Activated B cell treated with CpG ODN at 0.5 μM for 24 hours (primary cell): Measurements from ENCODE around the gene SERINC5. TPM values are rescaled to one million over a fixed set of nuclear protein-coding genes. Genes with fewer than 3 reads are reported as not detected.

Experiments
- ATAC-seq: fragments of 200-7000 bp; cut with Tn5 transposase; one replicate; pipeline ENCODE4 v1.10.0; 2021; ENCODE audit warnings: low read depth, mild to moderate bottlenecking, moderate library complexity
- CTCF ChIA-PET: fragments of 350-600 bp; sonication (Branson Sonifier 250); formaldehyde crosslinking; loops from one replicate; lab custom pipeline; 2021; ENCODE audit warnings: antibody characterized with exemption; lab: Charles Lee
- POLR2A ChIA-PET: fragments of 350-600 bp; sonication (Branson Sonifier 250); formaldehyde crosslinking; loops from one replicate; lab custom pipeline; 2021; ENCODE audit warnings: antibody characterized with exemption; lab: Charles Lee
- DNase-seq: peaks from one replicate; pipeline ENCODE4 v3.0.0; 2022
- H3K27ac Mint-ChIP-seq: one replicate; pipeline ENCODE4 v1.8.0; 2020; ENCODE audit warnings: mixed read lengths
- H3K27me3 Mint-ChIP-seq: one replicate; pipeline ENCODE4 v1.8.0; 2021; ENCODE audit warnings: mixed read lengths
- H3K36me3 Mint-ChIP-seq: one replicate; pipeline ENCODE4 v1.8.0; 2021; ENCODE audit warnings: low read depth, mixed read lengths
- H3K4me1 Mint-ChIP-seq: one replicate; pipeline ENCODE4 v1.8.0; 2021; ENCODE audit warnings: mixed read lengths
- H3K4me3 Mint-ChIP-seq: one replicate; pipeline ENCODE4 v1.8.0; 2020; ENCODE audit warnings: mild to moderate bottlenecking, mixed read lengths
- H3K9me3 Mint-ChIP-seq: one replicate; pipeline ENCODE4 v1.8.0; 2020; ENCODE audit warnings: mixed read lengths
- intact Hi-C: fragments of 100-400 bp; cut with micrococcal nuclease; formaldehyde crosslinking; loops from one replicate; pipeline ENCODE4 v1.15.1; 2024
- total RNA-seq: library from RNA; stranded (reverse); gene quantifications from 2 replicates; pipeline ENCODE4 v1.2.3, GENCODE V29; 2022
- TF ChIP-seq, protein P1 (sequence below): fragments of 200-600 bp; IDR thresholded peaks from one replicate; pipeline ENCODE4 v1.8.0; 2022; ENCODE audit warnings: antibody characterized with exemption, mild to moderate bottlenecking

SERINC5 gene
- total RNA-seq, 1 donor from 2014 or later, result 5.3 TPM

DNA sequence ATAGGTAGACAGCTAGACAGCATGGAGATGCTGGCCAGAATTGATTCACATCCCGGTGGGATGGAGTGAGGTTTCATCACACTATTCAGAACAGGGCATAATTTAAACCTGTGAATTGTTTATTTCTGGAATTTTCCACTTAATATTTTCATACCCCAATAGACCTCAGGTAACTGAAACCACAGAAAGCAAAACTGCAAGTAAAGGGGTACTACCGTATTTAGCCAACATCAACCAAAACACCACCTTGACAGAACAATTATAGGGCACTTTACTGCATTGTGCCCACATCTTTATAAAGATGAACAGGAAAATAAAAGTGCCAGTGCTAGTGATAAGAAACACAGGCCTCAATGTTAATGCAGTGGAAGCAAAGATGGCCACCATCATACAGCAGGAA lies 7.5 kb downstream of the SERINC5 start:
- intact Hi-C loops, result no loop called here
- TF ChIP-seq, protein P1, sequence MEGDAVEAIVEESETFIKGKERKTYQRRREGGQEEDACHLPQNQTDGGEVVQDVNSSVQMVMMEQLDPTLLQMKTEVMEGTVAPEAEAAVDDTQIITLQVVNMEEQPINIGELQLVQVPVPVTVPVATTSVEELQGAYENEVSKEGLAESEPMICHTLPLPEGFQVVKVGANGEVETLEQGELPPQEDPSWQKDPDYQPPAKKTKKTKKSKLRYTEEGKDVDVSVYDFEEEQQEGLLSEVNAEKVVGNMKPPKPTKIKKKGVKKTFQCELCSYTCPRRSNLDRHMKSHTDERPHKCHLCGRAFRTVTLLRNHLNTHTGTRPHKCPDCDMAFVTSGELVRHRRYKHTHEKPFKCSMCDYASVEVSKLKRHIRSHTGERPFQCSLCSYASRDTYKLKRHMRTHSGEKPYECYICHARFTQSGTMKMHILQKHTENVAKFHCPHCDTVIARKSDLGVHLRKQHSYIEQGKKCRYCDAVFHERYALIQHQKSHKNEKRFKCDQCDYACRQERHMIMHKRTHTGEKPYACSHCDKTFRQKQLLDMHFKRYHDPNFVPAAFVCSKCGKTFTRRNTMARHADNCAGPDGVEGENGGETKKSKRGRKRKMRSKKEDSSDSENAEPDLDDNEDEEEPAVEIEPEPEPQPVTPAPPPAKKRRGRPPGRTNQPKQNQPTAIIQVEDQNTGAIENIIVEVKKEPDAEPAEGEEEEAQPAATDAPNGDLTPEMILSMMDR, result no peak
- Mint-ChIP-seq H3K4me1 (peaks cover 20% of the 10 kb centered on the region), H3K9me3 (peaks cover 2% of the 10 kb centered on the region), H3K27ac (no peak overlapping the region), H3K27me3 (no peaks in the 10 kb centered on the region), H3K36me3 (peaks cover 4% of the 10 kb centered on the region), H3K4me3 (no peak overlapping the region)
- POLR2A ChIA-PET, result no interaction called here
- DNase-seq (no peak), ATAC-seq (no peak)
- CTCF ChIA-PET, result no interaction called here

DNA sequence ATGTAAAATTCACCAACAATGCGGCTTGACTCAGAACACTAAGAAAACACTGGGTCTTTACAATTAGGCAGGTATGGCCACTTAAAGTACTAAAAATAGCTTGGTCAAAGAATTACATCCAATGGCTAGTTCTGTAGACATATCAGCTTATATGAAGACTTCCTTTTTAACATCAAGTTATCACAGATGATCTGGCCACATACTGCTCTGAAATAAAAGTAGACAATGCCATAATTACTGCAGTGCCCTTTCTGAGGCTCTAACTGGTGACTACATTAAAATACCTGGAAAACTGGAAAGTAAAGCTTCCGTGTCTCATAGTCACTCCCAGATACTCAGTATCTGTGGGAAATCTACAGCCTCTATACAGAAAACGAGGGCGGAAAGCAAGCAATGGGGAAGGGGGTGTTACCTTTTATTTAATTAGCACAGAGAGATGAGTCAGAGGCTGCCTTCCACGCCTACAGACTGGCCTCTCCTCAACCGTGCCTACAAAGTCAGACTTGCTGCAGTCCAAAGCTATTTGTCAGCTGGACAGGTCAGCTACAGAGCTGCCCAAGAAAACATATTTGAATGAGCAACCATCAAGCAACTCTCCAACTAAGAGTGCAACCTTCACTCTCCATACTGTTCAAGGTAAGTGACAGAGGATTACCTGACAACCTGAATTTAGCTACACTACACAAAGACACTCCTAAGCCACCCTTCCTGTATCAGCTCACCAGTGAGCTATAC lies 8.7 kb downstream of the SERINC5 start:
- Mint-ChIP-seq H3K9me3 (peaks cover 8% of the 10 kb centered on the region), H3K4me3 (peak overlapping the region; percentile 26), H3K36me3 (peaks cover 10% of the 10 kb centered on the region), H3K27me3 (no peaks in the 10 kb centered on the region), H3K27ac (peak overlapping the region; percentile 32), H3K4me1 (peaks cover 24% of the 10 kb centered on the region)
- DNase-seq (no peak), ATAC-seq (peak; percentile 86)
- TF ChIP-seq, protein P1, result no peak
- intact Hi-C loops, result loop anchor here (1.0 kb wide), 1 partner anchor 8 kb away; no protein-coding TSS in a partner anchor
- CTCF ChIA-PET, result no interaction called here
- POLR2A ChIA-PET, result interaction anchor here (2.1 kb wide), 1 partner anchor 9 kb away, joined by 28 read pairs; the partner anchor contains the start of gene SERINC5

DNA sequence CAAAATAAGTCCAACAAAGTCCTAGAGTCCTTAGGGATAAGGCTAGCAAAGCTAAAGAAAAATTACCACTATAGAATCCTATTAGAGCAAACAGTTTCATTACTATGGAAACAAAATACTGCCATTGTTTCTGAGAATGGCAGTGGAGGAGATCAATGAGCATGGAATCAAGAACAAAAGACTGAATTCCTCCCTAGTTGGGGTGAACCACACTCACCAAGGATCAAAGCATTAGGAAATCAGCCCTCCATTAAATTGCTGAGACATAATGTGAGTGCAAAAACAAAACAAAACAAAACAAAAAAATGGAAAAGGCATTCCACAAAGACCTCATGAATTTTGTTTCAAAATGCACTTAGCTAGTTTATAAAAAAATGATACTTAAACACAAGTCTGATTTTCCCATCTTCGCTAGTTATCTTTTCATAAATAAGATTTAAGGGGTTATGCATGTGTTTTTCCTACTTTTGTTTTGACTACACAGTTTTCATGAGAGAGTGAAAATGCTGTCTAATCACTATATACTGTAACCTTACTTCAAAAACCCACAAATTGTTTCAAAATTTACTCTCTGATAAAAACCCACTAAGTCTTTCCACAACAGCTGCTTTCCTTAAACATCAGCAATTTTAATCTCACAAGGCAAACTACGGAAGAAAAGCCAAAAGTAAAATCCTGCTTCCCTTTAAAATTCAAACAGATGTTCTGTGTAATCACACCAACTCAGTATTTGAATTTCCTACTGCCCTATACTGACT lies 9.7 kb downstream of the SERINC5 start:
- Mint-ChIP-seq H3K36me3 (peaks cover 19% of the 10 kb centered on the region), H3K27me3 (no peaks in the 10 kb centered on the region), H3K27ac (no peak overlapping the region), H3K9me3 (peaks cover 11% of the 10 kb centered on the region), H3K4me3 (no peak overlapping the region), H3K4me1 (peaks cover 24% of the 10 kb centered on the region)
- intact Hi-C loops, result no loop called here
- ATAC-seq, result no peak
- TF ChIP-seq, protein P1, result no peak
- ChIA-PET POLR2A (interaction anchor here (0.6 to 2.1 kb wide), 2 partner anchors 10 to 12 kb away, joined by 9 to 28 read pairs; partner anchors contain the start of gene SERINC5), CTCF (no interaction called here)
- DNase-seq, result no peak

DNA sequence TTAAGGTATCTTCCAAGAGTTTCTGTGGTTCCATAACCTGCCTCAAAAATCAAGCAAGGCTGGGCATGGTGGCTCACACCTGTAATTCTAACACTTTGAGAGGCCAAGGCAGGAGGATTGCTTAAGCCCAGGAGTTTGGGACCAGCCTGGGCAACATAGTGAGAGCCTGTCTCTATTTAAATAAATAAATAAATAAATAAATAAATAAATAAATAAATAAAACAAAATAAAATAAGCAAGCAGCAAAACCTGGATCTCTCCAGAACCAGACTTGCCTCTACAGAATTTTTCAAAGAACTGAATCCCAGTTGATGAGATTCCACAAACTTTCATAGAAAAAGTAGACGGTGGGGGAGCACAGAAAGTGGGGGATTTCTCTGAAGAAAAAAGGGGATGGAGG lies 12.3 kb downstream of the SERINC5 start:
- Mint-ChIP-seq H3K9me3 (peaks cover 11% of the 10 kb centered on the region), H3K27me3 (no peaks in the 10 kb centered on the region), H3K4me3 (no peak overlapping the region), H3K27ac (no peak overlapping the region), H3K36me3 (peaks cover 19% of the 10 kb centered on the region), H3K4me1 (peaks cover 43% of the 10 kb centered on the region)
- DNase-seq (no peak), ATAC-seq (no peak)
- POLR2A ChIA-PET, result interaction anchor here (2.0 kb wide), 1 partner anchor 12 kb away, joined by 6 read pairs; the partner anchor contains the start of gene SERINC5
- intact Hi-C loops, result no loop called here
- TF ChIP-seq, protein P1, result no peak
- CTCF ChIA-PET, result no interaction called here

DNA sequence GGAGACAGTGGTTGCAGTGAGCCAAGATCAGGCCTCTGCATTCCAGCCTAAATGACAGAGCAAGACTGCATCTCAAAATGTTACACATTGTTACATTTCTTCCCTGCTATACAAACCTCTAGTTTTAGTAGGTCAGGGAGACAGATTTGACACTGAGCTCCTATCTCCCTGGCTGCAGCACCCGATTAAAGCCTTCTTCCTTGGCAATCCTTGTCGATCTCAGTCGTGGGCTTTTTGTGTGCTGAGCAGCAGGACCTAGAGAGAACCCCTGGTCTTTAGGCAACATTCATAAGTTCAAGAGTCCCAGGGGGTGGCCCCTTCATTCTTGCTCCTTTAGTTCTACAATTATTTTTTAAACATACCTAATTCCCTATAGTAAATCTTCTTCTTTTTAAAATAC lies 13.0 kb downstream of the SERINC5 start:
- H3K36me3 Mint-ChIP-seq, result peaks cover 19% of the 10 kb centered on the region
- ChIA-PET CTCF (interaction anchor here (0.7 kb wide), 1 partner anchor 197 kb away, joined by 3 read pairs; no protein-coding TSS in a partner anchor), POLR2A (interaction anchor here (2.0 kb wide), 1 partner anchor 13 kb away, joined by 6 read pairs; the partner anchor contains the start of gene SERINC5)
- peaks cover 11% of the 10 kb centered on the region for H3K9me3 Mint-ChIP-seq
- TF ChIP-seq, protein P1, result no peak
- H3K27ac Mint-ChIP-seq, result no peak overlapping the region
- ATAC-seq (no peak), DNase-seq (no peak)
- H3K4me1 Mint-ChIP-seq, result peaks cover 41% of the 10 kb centered on the region
- intact Hi-C loops, result no loop called here
- H3K27me3 Mint-ChIP-seq, result no peaks in the 10 kb centered on the region
- H3K4me3 Mint-ChIP-seq, result no peak overlapping the region
